HCT116 (cell line): ENCODE measurements around the gene ATXN1. TPM values are rescaled to one million over a fixed set of nuclear protein-coding genes. Genes with fewer than 3 reads are reported as not detected.

Experiments used
- ATAC-seq: fragments of 200-7000 bp; cut with Tn5 transposase; 2 replicates; pipeline ENCODE4 v1.9.1; 2020; ENCODE audit warnings: mild to moderate bottlenecking, moderate library complexity
- BruUV-seq: library from RNA; stranded (reverse); fragments of 400-500 nt; replicated peaks from 2 replicates; lab custom pipeline; 2021; lab: Mats Ljungman, UMichigan
- CTCF ChIA-PET: fragments of 300-600 bp; sonication (Branson Sonifier 250); formaldehyde crosslinking; loops from one replicate; lab custom pipeline; 2021; ENCODE audit warnings: antibody characterized with exemption; lab: Charles Lee
- POLR2A ChIA-PET: fragments of 300-600, 350-600 bp; sonication (Branson Sonifier 250); formaldehyde crosslinking; loops from one replicate; lab custom pipeline; 2021; ENCODE audit warnings: antibody characterized with exemption; lab: Charles Lee
- RAD21 ChIA-PET, 2 experiments: fragments of 300-600 bp; sonication (Branson Sonifier 250); formaldehyde crosslinking; loops; one replicate each; lab custom pipeline; 2023; ENCODE audit warnings: low total read pairs in 2 of 2; ENCODE audit not compliant: uncharacterized antibody in 2 of 2, unreplicated experiment in 2 of 2, low non-redundant PET in 1 of 2; lab: Charles Lee
- DNase-seq: peaks from one replicate; pipeline ENCODE4 v3.0.0-alpha.2; 2010; ENCODE audit warnings: low read depth, low spot score
- H2AFZ ChIP-seq: fragments of 200-600 bp; shearing (Covaris generic), sonication (generic); 2 replicates; pipeline ENCODE4 v1.6.1; 2017; ENCODE audit warnings: low read depth, mixed run types, mixed read lengths, antibody characterized with exemption, low read length; ENCODE audit not compliant: poor library complexity, severe bottlenecking
- H3K27ac ChIP-seq: 2 replicates; pipeline ENCODE4 v1.5.1; 2012; ENCODE audit warnings: low read depth, low read length
- H3K27me3 ChIP-seq: fragments of 200-600 bp; sonication (generic); 2 replicates; pipeline ENCODE4 v1.6.1; 2016; ENCODE audit warnings: mixed run types, low read length, mixed read lengths; ENCODE audit not compliant: insufficient read depth
- H3K36me3 ChIP-seq, 2 experiments: fragments of 200-500 bp in 1 of 2; fragments of 200-600 bp in 1 of 2; sonication (Bioruptor generic) in 1 of 2; sonication (generic) in 1 of 2; 2 replicates each; pipeline versions ENCODE4 v1.5.1 to v1.6.1; 2014 to 2016; ENCODE audit warnings: low read length in 2 of 2, inconsistent platforms in 1 of 2, mixed read lengths in 1 of 2, mixed run types in 1 of 2; ENCODE audit not compliant: insufficient read depth in 2 of 2, control insufficient read depth in 1 of 2
- H3K4me1 ChIP-seq, 2 experiments: fragments of 200-600 bp in 1 of 2; sonication (generic) in 1 of 2; 2 replicates each; pipeline versions ENCODE4 v1.5.1 to v1.6.1; 2012 to 2017; ENCODE audit warnings: low read length in 2 of 2, inconsistent platforms in 1 of 2, mild to moderate bottlenecking in 1 of 2, mixed read lengths in 1 of 2, mixed run types in 1 of 2, moderate library complexity in 1 of 2; ENCODE audit not compliant: insufficient read depth in 2 of 2, control insufficient read depth in 1 of 2
- H3K4me2 ChIP-seq: fragments of 200-600 bp; sonication (generic); 2 replicates; pipeline ENCODE4 v1.6.1; 2017; ENCODE audit warnings: mixed run types, low read length, mixed read lengths
- H3K4me3 ChIP-seq, 2 experiments: fragments of 200-600 bp in 1 of 2; sonication (generic) in 1 of 2; replicated peaks in 1 of 2; 2 replicates each; pipeline ENCODE4 v1.5.1; 2011 to 2016; ENCODE audit warnings: low read length in 2 of 2, control low read depth in 1 of 2, low read depth in 1 of 2, mild to moderate bottlenecking in 1 of 2, mixed read lengths in 1 of 2, mixed run types in 1 of 2
- H3K79me2 ChIP-seq: fragments of 200-600 bp; sonication (generic); 2 replicates; pipeline ENCODE4 v1.6.1; 2017; ENCODE audit warnings: mild to moderate bottlenecking, mixed run types, low read length, moderate library complexity, mixed read lengths; ENCODE audit not compliant: insufficient read depth
- H3K9ac ChIP-seq: fragments of 200-600 bp; sonication (generic); 2 replicates; pipeline ENCODE4 v1.6.1; 2016; ENCODE audit warnings: low read length, mixed read lengths
- H3K9me2 ChIP-seq: fragments of 200-600 bp; sonication (generic), shearing (Covaris generic); 2 replicates; pipeline ENCODE4 v1.6.1; 2017; ENCODE audit warnings: mixed run types, mild to moderate bottlenecking, moderate library complexity; ENCODE audit not compliant: insufficient read depth
- H3K9me3 ChIP-seq, 2 experiments: fragments of 200-500 bp in 1 of 2; fragments of 200-600 bp in 1 of 2; sonication (Bioruptor generic) in 1 of 2; sonication (generic) in 1 of 2; 2 replicates each; pipeline ENCODE4 v1.6.1; 2014 to 2017; ENCODE audit warnings: low read length in 2 of 2, mixed read lengths in 2 of 2, inconsistent platforms in 1 of 2, low read depth in 1 of 2, mild to moderate bottlenecking in 1 of 2, mixed run types in 1 of 2, moderate library complexity in 1 of 2; ENCODE audit not compliant: control insufficient read depth in 1 of 2, insufficient read depth in 1 of 2
- H4K20me1 ChIP-seq: fragments of 200-600 bp; sonication (generic), shearing (Covaris generic); 2 replicates; pipeline ENCODE4 v1.6.1; 2017; ENCODE audit warnings: mixed run types, mild to moderate bottlenecking, moderate library complexity; ENCODE audit not compliant: insufficient read depth
- CEBPB ChIP-seq: IDR thresholded peaks from 2 replicates; pipeline ENCODE4 v1.6.1; 2012; ENCODE audit warnings: low read depth
- CTCF ChIP-seq, 3 experiments: fragments of 200-600 bp in 1 of 3; sonication (generic) in 1 of 3; IDR thresholded peaks in 2 of 3; conservative IDR thresholded peaks in 1 of 3; 2 replicates each; pipeline ENCODE4 v1.5.1; 2012 to 2017; ENCODE audit warnings: low read depth in 2 of 3, low read length in 2 of 3, antibody characterized with exemption in 1 of 3, borderline replicate concordance in 1 of 3, control low read depth in 1 of 3, mild to moderate bottlenecking in 1 of 3, mixed read lengths in 1 of 3, mixed run types in 1 of 3, moderate library complexity in 1 of 3; ENCODE audit not compliant: insufficient read depth in 1 of 3
- ELF1 ChIP-seq: IDR thresholded peaks from 2 replicates; pipeline ENCODE4 v1.6.1; 2012; ENCODE audit warnings: low read depth, borderline replicate concordance
- EZH2phosphoT487 ChIP-seq: fragments of 200-600 bp; IDR thresholded peaks from 2 replicates; pipeline ENCODE4 v1.6.1; 2018; ENCODE audit warnings: antibody characterized with exemption, borderline replicate concordance
- FOSL1 ChIP-seq: IDR thresholded peaks from 2 replicates; pipeline ENCODE4 v1.6.1; 2012; ENCODE audit warnings: low read depth
- JUND ChIP-seq: IDR thresholded peaks from 2 replicates; pipeline ENCODE4 v1.6.1; 2012
- MAX ChIP-seq: IDR thresholded peaks from 2 replicates; pipeline ENCODE4 v1.6.1; 2012
- POLR2A ChIP-seq: IDR thresholded peaks from 2 replicates; pipeline ENCODE4 v1.7.0; 2011; ENCODE audit warnings: borderline replicate concordance; ENCODE audit not compliant: insufficient read depth, insufficient read length; ENCODE audit errors: extremely low read depth
- POLR2AphosphoS5 ChIP-seq: IDR thresholded peaks from 2 replicates; pipeline ENCODE4 v1.6.1; 2011; ENCODE audit warnings: mild to moderate bottlenecking, low read depth, low read length, moderate library complexity
- RAD21 ChIP-seq: IDR thresholded peaks from 2 replicates; pipeline ENCODE4 v1.6.1; 2012; ENCODE audit warnings: low read depth, mild to moderate bottlenecking
- SIN3A ChIP-seq: IDR thresholded peaks from 2 replicates; pipeline ENCODE4 v1.6.1; 2012; ENCODE audit warnings: low read depth
- SP1 ChIP-seq: IDR thresholded peaks from 2 replicates; pipeline ENCODE4 v1.6.1; 2012; ENCODE audit warnings: low read depth
- TCF7L2 ChIP-seq: IDR thresholded peaks from 2 replicates; pipeline ENCODE4 v1.7.0; 2011; ENCODE audit warnings: borderline replicate concordance, inconsistent platforms; ENCODE audit not compliant: insufficient read depth, insufficient read length; ENCODE audit errors: extremely low read depth
- ZNF274 ChIP-seq: fragments of 200-500 bp; sonication (Bioruptor generic); IDR thresholded peaks from 2 replicates; pipeline ENCODE4 v1.6.1; 2014; ENCODE audit warnings: mild to moderate bottlenecking, low read depth, low read length, inconsistent platforms
- intact Hi-C: fragments of 100-400 bp; cut with micrococcal nuclease; formaldehyde crosslinking; loops from 2 replicates; pipeline ENCODE4 v1.10.0; 2022
- total RNA-seq: library from RNA; stranded (reverse); gene quantifications from one replicate; pipeline ENCODE4 v1.2.1, GENCODE V29; 2021; ENCODE audit not compliant: unreplicated experiment

Gene ATXN1
- total RNA-seq, 1 experiment from 2014 or later = 21.0 TPM

GRCh38 chr6:16807956-16808355 is 46.7 kb upstream of the ATXN1 start:
- BruUV-seq = no TSS peak
- TF ChIP-seq TCF7L2 (no peak), JUND (no peak), POLR2A (no peak), ZNF274 (no peak), SP1 (no peak), FOSL1 (no peak), SIN3A (no peak), CTCF (IDR thresholded peaks at IDR 0.05 in 2 of 3, conservative IDR thresholded peaks at IDR 0.05 in 1 of 3; ENCODE audit: borderline replicate concordance in 1 of 3, insufficient read depth in 1 of 3, low read depth in 2 of 3, low read length in 2 of 3) (no peak), MAX (no peak), ELF1 (no peak), CEBPB (no peak), POLR2AphosphoS5 (no peak), RAD21 (no peak), EZH2phosphoT487 (no peak)
- TF ChIP-seq, all 23 proteins: peak for 0
- intact Hi-C loops = no loop called here
- H3K27me3 ChIP-seq = no peaks in the 10 kb centered on the region
- no peak overlapping the region for H3K27ac ChIP-seq
- no peaks in the 10 kb centered on the region for H3K36me3 ChIP-seq
- no peak overlapping the region for H3K4me3 ChIP-seq
- no peaks in the 10 kb centered on the region for H4K20me1 ChIP-seq
- no peak for ATAC-seq
- ChIA-PET RAD21 (no interaction called here), CTCF (no interaction called here), POLR2A (no interaction called here)
- no peak for DNase-seq
- no peaks in the 10 kb centered on the region for H3K4me1 ChIP-seq
- no peak overlapping the region for H3K4me2 ChIP-seq
- H2AFZ ChIP-seq = no peak overlapping the region
- H3K79me2 ChIP-seq = no peaks in the 10 kb centered on the region
- H3K9me2 ChIP-seq = no peaks in the 10 kb centered on the region
- H3K9ac ChIP-seq = no peak overlapping the region
- H3K9me3 ChIP-seq = peaks cover 0 to 18% of the 10 kb centered on the region in 2 experiments; a peak in 1 of 4 replicates
